Neural progenitor cell (in vitro differentiated cells): ENCODE results near the gene MS4A1. TPM values are rescaled to one million over a fixed set of nuclear protein-coding genes. Genes with fewer than 3 reads are reported as not detected.
"Not testable (repeated sequence)": the region's sequence is repeated elsewhere in the genome, so short reads cannot be mapped to it uniquely, and the experiment has no call there.

Experiments used
- DNase-seq: peaks from one replicate; pipeline ENCODE4 v3.0.0-alpha.2; 2016; ENCODE audit warnings: low spot score
- H2AFZ ChIP-seq: fragments of 200-600 bp; sonication (generic); replicated peaks from 2 replicates; pipeline ENCODE4 v1.6.1; 2016; ENCODE audit warnings: antibody characterized with exemption
- H3F3A ChIP-seq: fragments of 200-600 bp; sonication (generic); 2 replicates; pipeline ENCODE4 v1.6.1; 2016; ENCODE audit warnings: antibody characterized with exemption, low read depth
- H3K27ac ChIP-seq: fragments of 200-600 bp; sonication (generic); 2 replicates; pipeline ENCODE4 v1.5.1; 2016; ENCODE audit warnings: mild to moderate bottlenecking
- H3K27me3 ChIP-seq: fragments of 200-600 bp; sonication (generic); 2 replicates; pipeline ENCODE4 v1.6.1; 2016; ENCODE audit warnings: mild to moderate bottlenecking, moderate library complexity
- H3K36me3 ChIP-seq: fragments of 200-600 bp; sonication (generic); 2 replicates; pipeline ENCODE4 v1.5.1; 2016
- H3K4me1 ChIP-seq: fragments of 200-600 bp; sonication (generic); 2 replicates; pipeline ENCODE4 v1.6.1; 2016; ENCODE audit warnings: mixed run types
- H3K4me2 ChIP-seq: fragments of 200-600 bp; sonication (generic); 2 replicates; pipeline ENCODE4 v1.6.1; 2016
- H3K4me3 ChIP-seq: fragments of 200-600 bp; sonication (generic); 2 replicates; pipeline ENCODE4 v1.5.1; 2016
- H3K79me2 ChIP-seq: fragments of 200-600 bp; sonication (generic); 2 replicates; pipeline ENCODE4 v1.6.1; 2016; ENCODE audit warnings: low read depth
- H3K9ac ChIP-seq: fragments of 200-600 bp; sonication (generic); 2 replicates; pipeline ENCODE4 v1.6.1; 2016
- H3K9me3 ChIP-seq: fragments of 200-600 bp; sonication (generic); 2 replicates; pipeline ENCODE4 v1.5.1; 2016; ENCODE audit warnings: low read depth
- H4K20me1 ChIP-seq: fragments of 200-600 bp; sonication (generic); 2 replicates; pipeline ENCODE4 v1.6.1; 2016; ENCODE audit warnings: low read depth
- H3K27ac Mint-ChIP-seq: 3 replicates; pipeline ENCODE4 v1.8.0; 2021; ENCODE audit warnings: mixed read lengths
- H3K27me3 Mint-ChIP-seq: 2 replicates; pipeline ENCODE4 v1.8.0; 2022; ENCODE audit warnings: low read depth, mild to moderate bottlenecking, inconsistent platforms, moderate library complexity, mixed read lengths; ENCODE audit not compliant: insufficient read depth
- H3K36me3 Mint-ChIP-seq: 3 replicates; pipeline ENCODE4 v1.8.0; 2021; ENCODE audit warnings: mixed read lengths
- H3K4me1 Mint-ChIP-seq: 3 replicates; pipeline ENCODE4 v1.8.0; 2021; ENCODE audit warnings: mixed read lengths
- H3K4me3 Mint-ChIP-seq: 3 replicates; pipeline ENCODE4 v1.8.0; 2021; ENCODE audit warnings: mild to moderate bottlenecking, moderate library complexity, mixed read lengths
- H3K9me3 Mint-ChIP-seq: 3 replicates; pipeline ENCODE4 v1.8.0; 2020; ENCODE audit warnings: mixed read lengths
- EZH2 ChIP-seq: fragments of 200-600 bp; sonication (generic); IDR thresholded peaks from 2 replicates; pipeline ENCODE4 v1.6.1; 2017; ENCODE audit warnings: antibody characterized with exemption, mild to moderate bottlenecking, moderate library complexity
- EZH2phosphoT487 ChIP-seq: fragments of 200-600 bp; sonication (generic); IDR thresholded peaks from 2 replicates; pipeline ENCODE4 v1.6.1; 2017; ENCODE audit warnings: antibody characterized with exemption
- total RNA-seq: library from RNA; depleted of rRNA; stranded (reverse); fragments of >200 nt; gene quantifications from 2 replicates; pipeline ENCODE4 v1.2.3, GENCODE V29; 2015; ENCODE audit warnings: low replicate concordance
- TF ChIP-seq, protein P1 (sequence below): fragments of 200-600 bp; sonication (generic); IDR thresholded peaks from 2 replicates; pipeline ENCODE4 v1.5.1; 2017; ENCODE audit warnings: antibody characterized with exemption, mild to moderate bottlenecking

Gene MS4A1
- total RNA-seq, 1 donor from 2014 or later = not detected

DNA sequence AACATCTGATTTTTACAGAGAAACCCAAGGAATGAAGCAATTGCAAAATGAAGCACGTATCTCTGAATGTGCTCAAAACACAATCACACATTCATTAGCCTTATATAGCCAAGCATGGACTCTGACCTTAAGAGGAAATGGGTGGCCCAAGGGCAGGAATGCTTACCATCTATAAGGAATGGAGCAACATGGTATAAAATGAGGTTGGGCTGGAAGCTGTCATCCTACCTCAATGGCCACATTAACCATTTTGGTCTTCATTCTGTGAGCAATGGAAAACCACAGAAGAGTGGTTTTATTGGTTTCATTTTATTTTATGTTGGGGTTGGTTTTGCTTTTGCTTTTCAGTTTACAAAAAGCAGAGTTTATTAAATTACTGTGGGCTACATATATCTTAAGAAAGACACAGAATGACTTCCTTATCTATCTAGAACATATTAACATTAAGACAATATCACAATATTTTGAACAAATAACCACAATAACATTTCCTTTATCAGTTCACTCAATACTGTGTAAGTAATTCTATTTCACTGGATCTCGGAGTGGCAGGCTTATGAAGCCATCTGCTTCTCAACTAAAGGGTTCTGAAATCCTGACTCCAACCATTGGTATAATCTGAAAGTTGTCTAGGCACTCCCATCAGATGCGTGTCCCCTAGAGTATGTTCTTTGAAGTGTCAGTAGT lies 48.7 kb downstream of the MS4A1 start:
- Histone ChIP-seq H3F3A (no peaks in the 10 kb centered on the region), H2AFZ (no peak overlapping the region), H3K27ac (no peak overlapping the region), H3K4me3 (no peak overlapping the region), H3K9ac (no peak overlapping the region), H3K27me3 (no peaks in the 10 kb centered on the region), H3K79me2 (no peaks in the 10 kb centered on the region), H3K36me3 (no peaks in the 10 kb centered on the region), H4K20me1 (no peaks in the 10 kb centered on the region), H3K4me1 (no peaks in the 10 kb centered on the region), H3K4me2 (no peak overlapping the region), H3K9me3 (no peaks in the 10 kb centered on the region)
- no peak overlapping the region for H3K4me3 Mint-ChIP-seq
- peaks cover 6% of the 10 kb centered on the region for H3K9me3 Mint-ChIP-seq
- H3K27me3 Mint-ChIP-seq = no peaks in the 10 kb centered on the region
- H3K27ac Mint-ChIP-seq = no peak overlapping the region
- H3K4me1 Mint-ChIP-seq = no peaks in the 10 kb centered on the region
- peaks cover 3% of the 10 kb centered on the region for H3K36me3 Mint-ChIP-seq
- TF ChIP-seq, protein P1, sequence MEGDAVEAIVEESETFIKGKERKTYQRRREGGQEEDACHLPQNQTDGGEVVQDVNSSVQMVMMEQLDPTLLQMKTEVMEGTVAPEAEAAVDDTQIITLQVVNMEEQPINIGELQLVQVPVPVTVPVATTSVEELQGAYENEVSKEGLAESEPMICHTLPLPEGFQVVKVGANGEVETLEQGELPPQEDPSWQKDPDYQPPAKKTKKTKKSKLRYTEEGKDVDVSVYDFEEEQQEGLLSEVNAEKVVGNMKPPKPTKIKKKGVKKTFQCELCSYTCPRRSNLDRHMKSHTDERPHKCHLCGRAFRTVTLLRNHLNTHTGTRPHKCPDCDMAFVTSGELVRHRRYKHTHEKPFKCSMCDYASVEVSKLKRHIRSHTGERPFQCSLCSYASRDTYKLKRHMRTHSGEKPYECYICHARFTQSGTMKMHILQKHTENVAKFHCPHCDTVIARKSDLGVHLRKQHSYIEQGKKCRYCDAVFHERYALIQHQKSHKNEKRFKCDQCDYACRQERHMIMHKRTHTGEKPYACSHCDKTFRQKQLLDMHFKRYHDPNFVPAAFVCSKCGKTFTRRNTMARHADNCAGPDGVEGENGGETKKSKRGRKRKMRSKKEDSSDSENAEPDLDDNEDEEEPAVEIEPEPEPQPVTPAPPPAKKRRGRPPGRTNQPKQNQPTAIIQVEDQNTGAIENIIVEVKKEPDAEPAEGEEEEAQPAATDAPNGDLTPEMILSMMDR = no peak
- TF ChIP-seq EZH2 (no peak), EZH2phosphoT487 (no peak)
- no peak for DNase-seq

- not testable (repeated sequence) for H2AFZ ChIP-seq, H3K36me3 ChIP-seq, H3K27ac ChIP-seq, H3K4me3 ChIP-seq, H3F3A ChIP-seq, H3K36me3 Mint-ChIP-seq, DNase-seq, H3K27me3 ChIP-seq, H3K9me3 ChIP-seq, H3K9ac ChIP-seq, H3K4me1 Mint-ChIP-seq, H3K9me3 Mint-ChIP-seq, H3K4me1 ChIP-seq, H3K27me3 Mint-ChIP-seq, H3K4me2 ChIP-seq, H3K79me2 ChIP-seq, H3K4me3 Mint-ChIP-seq, H4K20me1 ChIP-seq, H3K27ac Mint-ChIP-seq
Measured at GRCh38 chr11:60509609-60510008, 54.0 kb downstream of the MS4A1 start.

DNA sequence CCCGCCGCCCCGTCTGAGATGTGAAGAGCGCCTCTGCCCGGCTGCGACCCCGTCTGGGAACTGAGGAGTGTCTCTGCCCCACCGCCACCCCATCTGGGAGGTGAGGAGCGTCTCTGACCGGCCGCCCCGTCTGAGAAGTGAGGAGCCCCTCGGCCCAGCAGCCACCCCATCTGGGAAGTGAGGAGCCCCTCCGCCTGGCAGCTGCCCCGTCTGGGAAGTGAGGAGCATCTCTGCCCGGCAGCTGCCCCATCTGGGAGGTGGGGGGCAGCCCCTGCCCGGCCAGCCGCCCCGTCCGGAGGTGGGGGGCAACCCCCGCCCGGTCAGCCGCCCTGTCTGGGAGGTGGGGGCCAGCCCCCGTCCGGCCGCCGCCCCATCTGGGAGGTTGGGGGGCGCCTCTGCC lies 54.6 kb downstream of the MS4A1 start:
- not testable (repeated sequence) for H3K36me3 ChIP-seq, H3K27me3 Mint-ChIP-seq, H3K9me3 Mint-ChIP-seq, H3K36me3 Mint-ChIP-seq, H3K4me3 Mint-ChIP-seq, DNase-seq, H2AFZ ChIP-seq, H3K4me1 Mint-ChIP-seq, H3K27ac Mint-ChIP-seq, H3K9ac ChIP-seq, H3K27me3 ChIP-seq, H3K79me2 ChIP-seq, H3K9me3 ChIP-seq, H3F3A ChIP-seq, H4K20me1 ChIP-seq, H3K4me3 ChIP-seq, H3K4me2 ChIP-seq, H3K27ac ChIP-seq, H3K4me1 ChIP-seq

DNA sequence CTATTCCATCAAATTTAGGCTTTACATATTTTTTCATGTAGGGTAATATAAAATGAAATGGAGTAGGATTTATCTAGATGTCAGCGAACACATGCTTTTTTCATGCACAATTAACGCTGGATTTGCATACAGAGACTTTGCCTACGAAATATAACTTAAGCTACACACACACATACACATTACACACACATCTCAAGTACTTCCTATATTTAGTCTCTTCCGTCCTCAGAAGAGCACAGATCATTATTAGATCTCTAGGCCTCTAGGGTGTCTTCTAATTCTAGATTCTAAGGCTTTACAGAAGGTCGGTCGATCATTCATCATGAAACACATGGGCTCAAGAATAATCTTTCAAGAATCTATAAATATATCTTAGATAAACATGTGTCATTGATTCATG lies 55.7 kb downstream of the MS4A1 start:
- Histone ChIP-seq H3K9ac (no peak overlapping the region), H3K4me2 (no peak overlapping the region)

More for the DNA sequence above, 55.7 kb downstream of the MS4A1 start:
- TF ChIP-seq EZH2phosphoT487 (no peak), EZH2 (no peak)
- TF ChIP-seq, protein P1 = no peak
- Mint-ChIP-seq H3K4me3 (no peak overlapping the region), H3K36me3 (peaks cover 3% of the 10 kb centered on the region), H3K9me3 (peaks cover 7% of the 10 kb centered on the region), H3K4me1 (no peaks in the 10 kb centered on the region), H3K27me3 (no peaks in the 10 kb centered on the region), H3K27ac (no peak overlapping the region)
- no peaks in the 10 kb centered on the region for H3K4me1 ChIP-seq
- H3K27me3 ChIP-seq = no peaks in the 10 kb centered on the region
- no peaks in the 10 kb centered on the region for H4K20me1 ChIP-seq
- no peaks in the 10 kb centered on the region for H3K79me2 ChIP-seq
- H3K4me3 ChIP-seq = no peak overlapping the region
- no peak for DNase-seq
- H2AFZ ChIP-seq = no peak overlapping the region
- no peaks in the 10 kb centered on the region for H3F3A ChIP-seq
- no peaks in the 10 kb centered on the region for H3K36me3 ChIP-seq
- H3K9me3 ChIP-seq = no peaks in the 10 kb centered on the region
- no peak overlapping the region for H3K27ac ChIP-seq
